Panc1 (cell line): ENCODE results near the gene RPH3AL. TPM values are rescaled to one million over a fixed set of nuclear protein-coding genes. Genes with fewer than 3 reads are reported as not detected.

ENCODE experiments used
- ATAC-seq: fragments of 200-7000 bp; cut with Tn5 transposase; 2 replicates; pipeline ENCODE4 v1.9.1; 2020; ENCODE audit warnings: mild to moderate bottlenecking, moderate library complexity
- BruUV-seq: library from RNA; stranded (reverse); fragments of 400-500 nt; replicated peaks from 2 replicates; lab custom pipeline; 2021; lab: Mats Ljungman, UMichigan
- CTCF ChIA-PET: fragments of 300-600 bp; sonication (Branson Sonifier 250); formaldehyde crosslinking; loops from one replicate; lab custom pipeline; 2022; ENCODE audit warnings: antibody characterized with exemption; lab: Charles Lee
- POLR2A ChIA-PET: fragments of 300-600 bp; sonication (Branson Sonifier 250); formaldehyde crosslinking; loops from one replicate; lab custom pipeline; 2022; ENCODE audit warnings: antibody characterized with exemption; lab: Charles Lee
- DNase-seq: peaks from one replicate; pipeline ENCODE4 v3.0.0-alpha.2; 2010; ENCODE audit warnings: low read depth, low spot score
- H3K27ac ChIP-seq: 2 replicates; pipeline ENCODE4 v1.5.1; 2011; ENCODE audit warnings: mild to moderate bottlenecking, low read length, inconsistent platforms
- H3K27me3 ChIP-seq: fragments of 200-500 bp; sonication (Bioruptor generic); 2 replicates; pipeline ENCODE4 v1.6.0; 2014; ENCODE audit warnings: low read length, inconsistent platforms; ENCODE audit not compliant: control insufficient read depth, insufficient read depth
- H3K36me3 ChIP-seq: fragments of 200-500 bp; sonication (Bioruptor generic); 2 replicates; pipeline ENCODE4 v1.5.1; 2014; ENCODE audit warnings: inconsistent platforms, mild to moderate bottlenecking, low read length, moderate library complexity; ENCODE audit not compliant: control insufficient read depth, insufficient read depth
- H3K4me1 ChIP-seq: 2 replicates; pipeline ENCODE4 v1.5.1; 2011; ENCODE audit warnings: inconsistent platforms, mild to moderate bottlenecking, low read length, moderate library complexity; ENCODE audit not compliant: control insufficient read depth, insufficient read depth
- H3K4me3 ChIP-seq, 2 experiments: 2 replicates each; pipeline ENCODE4 v1.5.1; 2011 to 2012; ENCODE audit warnings: low read depth in 2 of 2, low read length in 2 of 2, mild to moderate bottlenecking in 2 of 2, inconsistent platforms in 1 of 2, moderate library complexity in 1 of 2
- H3K9me3 ChIP-seq: fragments of 200-500 bp; sonication (Bioruptor generic); 2 replicates; pipeline ENCODE4 v1.5.1; 2014; ENCODE audit warnings: low read depth, mild to moderate bottlenecking, inconsistent platforms, low read length, moderate library complexity; ENCODE audit not compliant: control insufficient read depth, insufficient read depth
- CTCF ChIP-seq: fragments of 450-650 bp; IDR thresholded peaks from 2 replicates; pipeline ENCODE4 v1.5.1; 2017; ENCODE audit warnings: mild to moderate bottlenecking
- POLR2AphosphoS5 ChIP-seq: IDR thresholded peaks from 2 replicates; pipeline ENCODE4 v1.6.1; 2012; ENCODE audit warnings: mild to moderate bottlenecking, low read depth, low read length, moderate library complexity
- REST ChIP-seq, 2 experiments: IDR thresholded peaks; 2 replicates each; pipeline ENCODE4 v1.6.1; 2011 to 2012; ENCODE audit warnings: low read depth in 2 of 2, control low read depth in 1 of 2, low read length in 1 of 2, mild to moderate bottlenecking in 1 of 2, moderate library complexity in 1 of 2; ENCODE audit not compliant: insufficient read depth in 1 of 2
- SIN3A ChIP-seq: IDR thresholded peaks from 2 replicates; pipeline ENCODE4 v1.6.1; 2012; ENCODE audit warnings: low read depth, mild to moderate bottlenecking, low read length, moderate library complexity, borderline replicate concordance; ENCODE audit not compliant: insufficient read depth
- TCF7L2 ChIP-seq: IDR thresholded peaks from 2 replicates; pipeline ENCODE4 v1.6.1; 2011; ENCODE audit warnings: mild to moderate bottlenecking, low read depth, low read length, inconsistent platforms
- in situ Hi-C: cut with HindIII; loops from 2 replicates; pipeline ENCODE4 v1.10.0; 2016; ENCODE audit warnings: low sequenced_read_pairs, low pct_unique_long_range_greater_than_20kb
- intact Hi-C: fragments of 100-400 bp; cut with micrococcal nuclease; formaldehyde crosslinking; loops from one replicate; pipeline ENCODE4 v1.10.0; 2022; ENCODE audit not compliant: unreplicated experiment
- total RNA-seq: library from RNA; stranded (reverse); gene quantifications from one replicate; pipeline ENCODE4 v1.2.1, GENCODE V29; 2021; ENCODE audit not compliant: unreplicated experiment

Gene RPH3AL
- total RNA-seq, 1 experiment from 2014 or later = 2.2 TPM

- Histone ChIP-seq H3K4me3 (no peak overlapping the region), H3K36me3 (no peaks in the 10 kb centered on the region), H3K9me3 (no peaks in the 10 kb centered on the region), H3K27me3 (no peaks in the 10 kb centered on the region), H3K27ac (no peak overlapping the region), H3K4me1 (no peaks in the 10 kb centered on the region)
- POLR2A ChIA-PET = no interaction called here
- BruUV-seq = no TSS peak
- no peak for ATAC-seq
- CTCF ChIA-PET = interaction anchor here (0.6 kb wide), 1 partner anchor 16 kb away, joined by 3 read pairs; no protein-coding TSS in a partner anchor
- in situ Hi-C loops = no loop called here
- DNase-seq = no peak
- no peak for TF ChIP-seq CTCF
- TF ChIP-seq TCF7L2 = no peak
- no peak for TF ChIP-seq REST (IDR thresholded peaks at IDR 0.05; ENCODE audit: insufficient read depth in 1 of 2, low read depth in 2 of 2, low read length in 1 of 2)
- no peak for TF ChIP-seq POLR2AphosphoS5
- TF ChIP-seq SIN3A = no peak
- intact Hi-C loops = no loop called here
Observed at GRCh38 chr17:291587-291986, 61.0 kb downstream of the RPH3AL start.

GRCh38 chr17:290626-291025, 62.0 kb downstream of the RPH3AL start:
- H3K4me3 ChIP-seq = no peak overlapping the region
- DNase-seq = no peak
- no peaks in the 10 kb centered on the region for H3K9me3 ChIP-seq
- ATAC-seq = no peak
- H3K36me3 ChIP-seq = no peaks in the 10 kb centered on the region
- TF ChIP-seq TCF7L2 (no peak), POLR2AphosphoS5 (no peak), SIN3A (no peak), REST (IDR thresholded peaks at IDR 0.05; ENCODE audit: insufficient read depth in 1 of 2, low read depth in 2 of 2, low read length in 1 of 2) (no peak), CTCF (no peak)
- H3K4me1 ChIP-seq = no peaks in the 10 kb centered on the region
- in situ Hi-C loops (no loop called here), intact Hi-C loops (no loop called here)
- ChIA-PET POLR2A (no interaction called here), CTCF (no interaction called here)
- no peaks in the 10 kb centered on the region for H3K27me3 ChIP-seq
- no peak overlapping the region for H3K27ac ChIP-seq
- no TSS peak for BruUV-seq
